AG04449 (cell line): Measurements from ENCODE around the gene FOXB2.

Source experiments
- CTCF ChIA-PET: fragments of 350-600 bp; formaldehyde crosslinking; extraction: SDS; loops from one replicate; lab custom pipeline; 2021; ENCODE audit warnings: antibody characterized with exemption; lab: Yijun Ruan, JAX
- POLR2A ChIA-PET: fragments of 400-600, 350-600 bp; formaldehyde crosslinking; extraction: SDS; loops from one replicate; lab custom pipeline; 2020; ENCODE audit warnings: antibody characterized with exemption, inconsistent platforms; lab: Yijun Ruan, JAX
- DNase-seq: peaks from one replicate; pipeline ENCODE4 v3.0.0-alpha.2; 2010; ENCODE audit warnings: low read depth, low spot score
- H3K4me3 ChIP-seq: 2 replicates; pipeline ENCODE4 v1.5.1; 2011; ENCODE audit warnings: low read depth, mild to moderate bottlenecking, control low read depth, low read length
- TF ChIP-seq, protein P1 (sequence below): IDR thresholded peaks from one replicate; pipeline ENCODE4 v1.5.1; 2011; ENCODE audit warnings: mild to moderate bottlenecking, moderate library complexity, low read length, control low read depth, inconsistent platforms; ENCODE audit not compliant: insufficient read depth; ENCODE audit errors: missing control alignments

FOXB2 gene

DNA sequence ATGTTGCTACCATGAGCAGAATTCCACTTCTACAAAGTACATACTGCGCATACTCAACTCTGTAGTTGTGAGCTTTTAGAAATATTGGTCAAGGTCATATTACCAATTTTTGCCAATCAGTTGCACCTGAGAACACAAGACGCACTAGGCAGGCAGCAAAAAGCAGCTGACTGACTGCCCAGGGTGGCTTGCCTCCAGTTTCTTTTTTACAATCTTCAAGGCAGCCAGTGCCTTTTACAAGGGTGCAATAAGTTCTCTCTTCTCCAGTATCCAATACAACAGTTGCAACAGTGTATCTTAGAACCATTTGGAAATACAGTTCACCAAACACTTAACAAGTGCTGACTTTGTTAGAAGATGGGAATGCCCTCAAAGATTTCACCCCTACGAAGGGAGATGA lies 16.1 kb upstream of the FOXB2 start:
- DNase-seq = no peak
- ChIA-PET POLR2A (no interaction called here), CTCF (interaction anchor here (1.4 kb wide), 1 partner anchor 16 kb away, joined by 5 read pairs; no protein-coding TSS in a partner anchor)
- H3K4me3 ChIP-seq = no peak overlapping the region
- TF ChIP-seq, protein P1, sequence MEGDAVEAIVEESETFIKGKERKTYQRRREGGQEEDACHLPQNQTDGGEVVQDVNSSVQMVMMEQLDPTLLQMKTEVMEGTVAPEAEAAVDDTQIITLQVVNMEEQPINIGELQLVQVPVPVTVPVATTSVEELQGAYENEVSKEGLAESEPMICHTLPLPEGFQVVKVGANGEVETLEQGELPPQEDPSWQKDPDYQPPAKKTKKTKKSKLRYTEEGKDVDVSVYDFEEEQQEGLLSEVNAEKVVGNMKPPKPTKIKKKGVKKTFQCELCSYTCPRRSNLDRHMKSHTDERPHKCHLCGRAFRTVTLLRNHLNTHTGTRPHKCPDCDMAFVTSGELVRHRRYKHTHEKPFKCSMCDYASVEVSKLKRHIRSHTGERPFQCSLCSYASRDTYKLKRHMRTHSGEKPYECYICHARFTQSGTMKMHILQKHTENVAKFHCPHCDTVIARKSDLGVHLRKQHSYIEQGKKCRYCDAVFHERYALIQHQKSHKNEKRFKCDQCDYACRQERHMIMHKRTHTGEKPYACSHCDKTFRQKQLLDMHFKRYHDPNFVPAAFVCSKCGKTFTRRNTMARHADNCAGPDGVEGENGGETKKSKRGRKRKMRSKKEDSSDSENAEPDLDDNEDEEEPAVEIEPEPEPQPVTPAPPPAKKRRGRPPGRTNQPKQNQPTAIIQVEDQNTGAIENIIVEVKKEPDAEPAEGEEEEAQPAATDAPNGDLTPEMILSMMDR = no peak

DNA sequence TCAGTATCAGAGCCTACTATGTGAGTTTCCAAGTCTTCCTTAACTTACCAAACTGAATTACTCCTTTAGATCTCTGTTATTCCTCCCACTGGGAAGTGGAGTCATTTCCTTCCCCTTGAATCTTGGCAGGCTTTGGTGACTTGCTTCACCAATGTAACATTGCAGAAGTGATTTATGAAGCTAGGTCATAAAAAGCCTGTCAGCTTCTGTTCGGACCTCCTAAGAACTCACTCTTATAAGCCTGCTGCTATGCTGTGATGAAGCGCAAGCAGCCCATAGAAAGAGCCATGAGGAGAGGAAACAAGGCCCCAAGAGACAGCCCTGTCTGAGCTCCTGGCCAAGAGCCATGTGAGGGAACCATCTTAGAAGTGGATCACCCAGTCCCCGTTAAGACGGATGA lies 14.2 kb upstream of the FOXB2 start:
- CTCF ChIA-PET = no interaction called here
- POLR2A ChIA-PET = no interaction called here
- TF ChIP-seq, protein P1 = no peak
- no peak for DNase-seq
- no peak overlapping the region for H3K4me3 ChIP-seq

DNA sequence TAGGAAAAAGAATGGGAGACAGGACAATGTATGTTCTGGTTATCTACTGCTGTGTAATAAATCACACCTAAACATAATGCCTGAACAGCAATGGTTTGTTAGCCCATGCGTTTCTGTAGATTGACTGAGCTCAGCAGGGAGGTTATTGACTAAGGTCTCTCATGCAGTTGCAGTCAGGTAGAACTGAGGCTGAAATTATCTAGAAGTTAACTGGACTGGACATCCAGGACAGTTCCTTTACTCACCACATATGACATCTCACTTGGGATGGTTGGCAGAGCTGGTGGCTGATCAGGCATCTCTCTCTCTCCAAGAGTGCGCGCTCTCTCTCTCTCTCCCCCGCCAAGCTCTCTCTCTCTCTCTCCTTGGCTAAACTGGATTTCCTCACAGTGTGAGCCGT lies 8.9 kb upstream of the FOXB2 start:
- no peak overlapping the region for H3K4me3 ChIP-seq
- POLR2A ChIA-PET = no interaction called here
- CTCF ChIA-PET = interaction anchor here (1.2 to 2.8 kb wide), 4 partner anchors 11 to 201 kb away, joined by 3 to 18 read pairs (median 6); no protein-coding TSS in a partner anchor
- TF ChIP-seq, protein P1 = no peak
- DNase-seq = no peak

DNA sequence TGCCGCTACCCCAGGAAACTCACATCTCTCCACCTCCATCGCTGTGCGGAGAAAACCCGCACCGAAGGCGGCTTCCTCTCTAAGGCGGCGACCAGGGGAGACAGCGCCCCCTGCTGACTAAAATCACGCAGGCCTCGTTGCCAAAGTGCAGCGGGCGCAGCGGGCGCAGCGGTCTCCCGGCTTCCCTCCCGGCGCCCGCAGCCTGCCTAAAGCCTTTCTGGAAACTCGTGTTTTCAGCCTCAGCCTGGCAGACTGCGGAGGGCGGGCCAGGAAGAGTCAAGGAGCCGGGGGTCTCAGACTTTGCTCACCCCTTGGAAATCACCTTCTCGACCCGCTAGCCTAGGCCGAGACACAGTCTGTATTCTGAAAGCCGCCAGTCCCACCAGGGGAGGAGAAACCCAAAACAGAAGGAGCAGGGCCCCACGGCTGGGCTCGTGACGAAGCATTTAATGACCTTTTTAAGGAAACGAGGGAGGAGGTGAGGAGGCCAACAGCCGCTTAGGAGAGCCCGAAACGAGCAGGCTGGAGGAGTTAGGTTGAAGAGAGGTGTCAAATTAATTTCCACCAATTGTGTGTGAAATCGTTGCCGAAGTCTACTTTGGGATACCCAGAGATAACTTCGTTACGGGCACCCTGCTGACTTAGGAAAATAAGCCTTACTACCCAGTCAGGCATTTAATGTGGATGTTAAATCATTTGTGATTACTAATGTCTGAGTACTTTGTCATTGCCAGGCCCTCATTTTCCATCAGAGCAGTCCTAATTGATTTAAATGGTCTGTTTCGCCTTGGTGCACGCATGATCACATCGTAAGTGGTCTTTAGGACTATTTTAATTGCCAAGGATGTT lies 7.3 kb upstream of the FOXB2 start:
- ChIA-PET CTCF (interaction anchor here (1.3 to 2.3 kb wide), 2 partner anchors 203 to 226 kb away, joined by 3 to 8 read pairs; no protein-coding TSS in a partner anchor), POLR2A (no interaction called here)
- DNase-seq = no peak
- peak overlapping the region; percentile 12 for H3K4me3 ChIP-seq
- TF ChIP-seq, protein P1 = peak; percentile 85

DNA sequence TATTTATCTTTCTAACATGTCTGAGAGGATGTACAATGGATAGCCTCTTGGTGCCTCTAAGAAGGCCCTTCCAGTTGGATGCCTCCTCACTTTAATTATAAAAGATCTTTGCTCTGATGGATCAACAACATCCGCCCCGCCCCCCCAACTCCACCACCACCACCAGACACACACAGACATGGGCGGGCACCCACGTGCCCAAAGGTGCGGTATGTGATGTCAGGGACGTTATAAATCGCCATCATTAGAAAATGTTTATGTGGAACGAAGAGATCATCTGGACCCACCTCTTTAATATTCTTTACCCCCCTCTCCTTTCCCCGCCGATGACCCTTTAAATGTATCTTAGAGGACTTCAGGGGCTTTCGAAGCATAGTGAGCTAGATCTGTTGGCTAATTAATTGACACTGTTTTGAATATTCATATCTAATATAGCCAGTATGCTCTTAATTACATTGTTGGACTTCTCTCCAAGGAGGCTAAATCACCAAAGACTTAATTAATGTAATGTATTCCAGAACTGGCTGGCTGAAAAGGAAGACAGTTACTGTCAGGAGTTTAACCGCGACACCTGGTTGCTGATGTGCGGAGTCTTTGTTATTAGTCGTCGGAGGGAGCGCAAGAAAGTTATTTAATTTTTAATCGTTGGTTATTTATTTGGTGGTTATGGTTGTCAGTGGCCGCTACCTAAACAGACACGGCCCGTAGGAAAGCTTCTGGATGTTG lies 6.1 kb upstream of the FOXB2 start:
- CTCF ChIA-PET = interaction anchor here (1.3 to 2.3 kb wide), 4 partner anchors 13 to 227 kb away, joined by 3 to 8 read pairs (median 8); no protein-coding TSS in a partner anchor
- H3K4me3 ChIP-seq = no peak overlapping the region
- POLR2A ChIA-PET = no interaction called here
- no peak for DNase-seq
- TF ChIP-seq, protein P1 = no peak
